ENCODE data around the gene PDZD2.

DNA sequence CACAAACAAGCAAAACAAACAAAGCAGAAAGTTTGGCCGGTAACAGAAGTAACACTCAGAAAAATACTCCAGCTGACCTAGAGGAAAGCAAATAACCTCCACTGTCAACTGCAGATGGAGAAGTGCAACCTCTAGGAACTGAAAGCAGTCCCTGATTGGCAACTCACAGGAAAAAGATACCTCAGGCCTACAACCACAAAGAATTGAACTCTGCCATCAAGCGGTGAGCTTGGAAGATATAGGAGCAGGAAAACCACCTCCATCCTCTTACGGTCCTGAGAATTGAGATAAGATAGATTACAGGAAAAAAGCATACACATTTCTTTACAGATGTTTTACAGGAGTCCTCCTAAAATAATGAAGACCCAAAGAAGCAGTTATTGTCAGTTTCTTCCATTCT lies 184.5 kb downstream of the PDZD2 start:
- TF ChIP-seq, protein P1, sequence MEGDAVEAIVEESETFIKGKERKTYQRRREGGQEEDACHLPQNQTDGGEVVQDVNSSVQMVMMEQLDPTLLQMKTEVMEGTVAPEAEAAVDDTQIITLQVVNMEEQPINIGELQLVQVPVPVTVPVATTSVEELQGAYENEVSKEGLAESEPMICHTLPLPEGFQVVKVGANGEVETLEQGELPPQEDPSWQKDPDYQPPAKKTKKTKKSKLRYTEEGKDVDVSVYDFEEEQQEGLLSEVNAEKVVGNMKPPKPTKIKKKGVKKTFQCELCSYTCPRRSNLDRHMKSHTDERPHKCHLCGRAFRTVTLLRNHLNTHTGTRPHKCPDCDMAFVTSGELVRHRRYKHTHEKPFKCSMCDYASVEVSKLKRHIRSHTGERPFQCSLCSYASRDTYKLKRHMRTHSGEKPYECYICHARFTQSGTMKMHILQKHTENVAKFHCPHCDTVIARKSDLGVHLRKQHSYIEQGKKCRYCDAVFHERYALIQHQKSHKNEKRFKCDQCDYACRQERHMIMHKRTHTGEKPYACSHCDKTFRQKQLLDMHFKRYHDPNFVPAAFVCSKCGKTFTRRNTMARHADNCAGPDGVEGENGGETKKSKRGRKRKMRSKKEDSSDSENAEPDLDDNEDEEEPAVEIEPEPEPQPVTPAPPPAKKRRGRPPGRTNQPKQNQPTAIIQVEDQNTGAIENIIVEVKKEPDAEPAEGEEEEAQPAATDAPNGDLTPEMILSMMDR (conservative IDR thresholded peaks at IDR 0.05 in 1 of 2, IDR thresholded peaks at IDR 0.05 in 1 of 2; ENCODE audit: extremely low read depth in 1 of 2, insufficient read depth in 1 of 2, low read depth in 1 of 2, low read length in 2 of 2) = no peak
- TF ChIP-seq EZH2 (IDR thresholded peaks at IDR 0.05; ENCODE audit: borderline replicate concordance, low read length) = no peak

All from mammary epithelial cell (primary cell).